CD4-positive, CD25-positive, alpha-beta regulatory T cell (primary cell): ENCODE measurements around the gene EFEMP2. TPM values are rescaled to one million over a fixed set of nuclear protein-coding genes. Genes with fewer than 3 reads are reported as not detected.
A peak's percentile ranks its signal among the peaks of the same experiment; 100 is the strongest.

ENCODE experiments used
- ATAC-seq, 2 donors: fragments of 150-1000 bp; cut with Tn5 transposase; one replicate each; pipeline ENCODE4 v1.10.0; 2021; ENCODE audit warnings: low read depth in 2 of 2, moderate number of reproducible peaks in 2 of 2, moderate library complexity in 1 of 2
- DNase-seq, 3 donors: peaks; one replicate each; pipeline versions ENCODE4 v3.0.0 to v3.0.0-alpha.2; 2012 to 2022; ENCODE audit warnings: mixed read lengths in 1 of 3
- H3K27ac ChIP-seq: one replicate; pipeline ENCODE4 v1.7.0; 2013; ENCODE audit warnings: mild to moderate bottlenecking, low read length; ENCODE audit not compliant: insufficient read depth, poor library complexity, severe bottlenecking
- H3K27me3 ChIP-seq: one replicate; pipeline ENCODE4 v1.7.0; 2013; ENCODE audit warnings: low read length; ENCODE audit not compliant: control insufficient read depth, insufficient read depth
- H3K36me3 ChIP-seq: one replicate; pipeline ENCODE4 v1.7.0; 2013; ENCODE audit warnings: mild to moderate bottlenecking, low read length, moderate library complexity; ENCODE audit not compliant: control insufficient read depth, insufficient read depth
- H3K4me1 ChIP-seq: 2 replicates; pipeline ENCODE4 v1.7.0; 2013; ENCODE audit warnings: mild to moderate bottlenecking, low read length; ENCODE audit not compliant: insufficient read depth, control insufficient read depth, poor library complexity, severe bottlenecking
- H3K4me3 ChIP-seq: one replicate; pipeline ENCODE4 v1.7.0; 2013; ENCODE audit warnings: low read depth, mild to moderate bottlenecking, low read length, moderate library complexity
- H3K9me3 ChIP-seq, 2 experiments: 1 replicate in 1 of 2; 2 replicates in 1 of 2; pipeline ENCODE4 v1.7.0; 2013; ENCODE audit warnings: low read length in 2 of 2, mild to moderate bottlenecking in 1 of 2, moderate library complexity in 1 of 2; ENCODE audit not compliant: control insufficient read depth in 2 of 2
- H3K27ac Mint-ChIP-seq, 3 donors: one replicate each; pipeline ENCODE4 v1.8.0; 2020 to 2022; ENCODE audit warnings: mild to moderate bottlenecking in 3 of 3, mixed read lengths in 3 of 3, moderate library complexity in 2 of 3
- H3K27me3 Mint-ChIP-seq: one replicate; pipeline ENCODE4 v1.8.0; 2022; ENCODE audit warnings: mild to moderate bottlenecking, mixed read lengths
- H3K36me3 Mint-ChIP-seq: one replicate; pipeline ENCODE4 v1.8.0; 2020; ENCODE audit warnings: mixed read lengths
- H3K4me1 Mint-ChIP-seq, 4 donors: one replicate each; pipeline ENCODE4 v1.8.0; 2020 to 2022; ENCODE audit warnings: mixed read lengths in 4 of 4, mild to moderate bottlenecking in 1 of 4
- H3K4me3 Mint-ChIP-seq, 4 donors: one replicate each; pipeline ENCODE4 v1.8.0; 2020 to 2022; ENCODE audit warnings: mild to moderate bottlenecking in 4 of 4, mixed read lengths in 4 of 4, moderate library complexity in 3 of 4
- H3K9me3 Mint-ChIP-seq, 7 donors: one replicate each; pipeline ENCODE4 v1.8.0; 2020 to 2022; ENCODE audit warnings: mixed read lengths in 7 of 7, mild to moderate bottlenecking in 3 of 7, moderate library complexity in 2 of 7
- polyA plus RNA-seq, 4 donors: library from polyadenylated mRNA; unstranded; fragments of 300-500 nt; fragmentation: Illumina TruSeq; gene quantifications; one replicate each; pipeline ENCODE4 v1.2.3, GENCODE V29; 2021
- total RNA-seq: library from RNA; stranded (reverse); gene quantifications from one replicate; pipeline ENCODE4 v1.2.3, GENCODE V29; 2022

EFEMP2 gene
- total and polyA plus RNA-seq, 5 donors from 2014 or later, result 0.21 to 5.8 (median 0.32) TPM

GRCh38 chr11:65899356-65900124 lies 26.9 kb upstream of the EFEMP2 start:
- no peaks in the 10 kb centered on the region for H3K36me3 Mint-ChIP-seq
- Histone ChIP-seq H3K27me3 (peaks cover 3% of the 10 kb centered on the region), H3K4me1 (peaks cover 22% of the 10 kb centered on the region), H3K27ac (peak overlapping the region; percentile 33), H3K36me3 (no peaks in the 10 kb centered on the region), H3K4me3 (no peak overlapping the region), H3K9me3 (no peaks in the 10 kb centered on the region)
- peaks cover 0 to 2% (median 0%) of the 10 kb centered on the region in 7 donors for H3K9me3 Mint-ChIP-seq
- DNase-seq (peak in 2 of 3 donors; percentile 51 to 63), ATAC-seq (no peak)
- peak overlapping the region in 2 of 4 donors; percentile 32 to 71 for H3K4me3 Mint-ChIP-seq
- no peak overlapping the region for H3K27ac Mint-ChIP-seq
- peaks cover 29% of the 10 kb centered on the region for H3K27me3 Mint-ChIP-seq
- H3K4me1 Mint-ChIP-seq, result peaks cover 0 to 19% (median 5%) of the 10 kb centered on the region in 4 donors

- DNase-seq, result no peak
- Mint-ChIP-seq H3K36me3 (no peaks in the 10 kb centered on the region), H3K27me3 (peaks cover 26% of the 10 kb centered on the region), H3K4me3 (peak overlapping the region; percentile 67 to 93 (median 73)), H3K27ac (no peak overlapping the region), H3K9me3 (peaks cover 0 to 2% (median 0%) of the 10 kb centered on the region in 7 donors), H3K4me1 (peaks cover 0 to 26% (median 10%) of the 10 kb centered on the region in 4 donors)
- no peak overlapping the region for H3K27ac ChIP-seq
- H3K4me3 ChIP-seq, result no peak overlapping the region
- ATAC-seq, result no peak
- no peaks in the 10 kb centered on the region for H3K9me3 ChIP-seq
- no peaks in the 10 kb centered on the region for H3K36me3 ChIP-seq
- H3K27me3 ChIP-seq, result peaks cover 3% of the 10 kb centered on the region
- peaks cover 29% of the 10 kb centered on the region for H3K4me1 ChIP-seq
Measured at GRCh38 chr11:65898656-65899355, 26.2 kb upstream of the EFEMP2 start.

GRCh38 chr11:65897020-65897471 lies 24.4 kb upstream of the EFEMP2 start:
- Mint-ChIP-seq H3K9me3 (peaks cover 0 to 2% (median 0%) of the 10 kb centered on the region in 7 donors), H3K4me1 (peaks cover 0 to 42% (median 22%) of the 10 kb centered on the region in 4 donors), H3K27ac (peak overlapping the region in 1 of 3 donors; percentile 48), H3K36me3 (no peaks in the 10 kb centered on the region), H3K27me3 (peaks cover 14% of the 10 kb centered on the region), H3K4me3 (peak overlapping the region in 1 of 4 donors; percentile 73)
- Histone ChIP-seq H3K4me3 (no peak overlapping the region), H3K4me1 (peaks cover 46% of the 10 kb centered on the region), H3K9me3 (no peaks in the 10 kb centered on the region), H3K27ac (no peak overlapping the region), H3K36me3 (no peaks in the 10 kb centered on the region), H3K27me3 (no peaks in the 10 kb centered on the region)
- DNase-seq, result no peak
- ATAC-seq, result no peak

GRCh38 chr11:65896034-65896999 lies 23.7 kb upstream of the EFEMP2 start:
- Histone ChIP-seq H3K4me1 (peaks cover 54% of the 10 kb centered on the region), H3K9me3 (no peaks in the 10 kb centered on the region), H3K36me3 (no peaks in the 10 kb centered on the region), H3K27ac (no peak overlapping the region), H3K27me3 (no peaks in the 10 kb centered on the region), H3K4me3 (no peak overlapping the region)
- Mint-ChIP-seq H3K4me1 (peaks cover 0 to 46% (median 24%) of the 10 kb centered on the region in 4 donors), H3K36me3 (no peaks in the 10 kb centered on the region), H3K4me3 (peak overlapping the region in 3 of 4 donors; percentile 22 to 76 (median 73)), H3K27me3 (peaks cover 11% of the 10 kb centered on the region), H3K27ac (peak overlapping the region in 1 of 3 donors; percentile 9), H3K9me3 (peaks cover 0 to 2% (median 0%) of the 10 kb centered on the region in 7 donors)
- ATAC-seq (no peak), DNase-seq (no peak)

GRCh38 chr11:65895482-65895981 lies 22.9 kb upstream of the EFEMP2 start:
- Mint-ChIP-seq H3K4me3 (peak overlapping the region in 3 of 4 donors; percentile 24 to 62 (median 58)), H3K36me3 (no peaks in the 10 kb centered on the region), H3K27ac (peak overlapping the region in 1 of 3 donors; percentile 9), H3K27me3 (peaks cover 8% of the 10 kb centered on the region), H3K4me1 (peaks cover 0 to 41% (median 21%) of the 10 kb centered on the region in 4 donors), H3K9me3 (peaks cover 0 to 2% (median 0%) of the 10 kb centered on the region in 7 donors)
- DNase-seq (no peak), ATAC-seq (no peak)
- Histone ChIP-seq H3K9me3 (no peaks in the 10 kb centered on the region), H3K27ac (no peak overlapping the region), H3K4me3 (no peak overlapping the region), H3K27me3 (no peaks in the 10 kb centered on the region), H3K36me3 (no peaks in the 10 kb centered on the region), H3K4me1 (peaks cover 57% of the 10 kb centered on the region)

GRCh38 chr11:65894034-65894591 lies 21.5 kb upstream of the EFEMP2 start:
- H3K4me1 ChIP-seq, result peaks cover 56% of the 10 kb centered on the region
- ATAC-seq, result no peak
- H3K4me1 Mint-ChIP-seq, result peaks cover 13 to 51% (median 31%) of the 10 kb centered on the region in 4 donors

More at GRCh38 chr11:65894034-65894591, 21.5 kb upstream of the EFEMP2 start:
- H3K36me3 ChIP-seq, result no peaks in the 10 kb centered on the region
- Mint-ChIP-seq H3K36me3 (no peaks in the 10 kb centered on the region), H3K9me3 (peaks cover 0 to 2% (median 0%) of the 10 kb centered on the region in 7 donors), H3K27ac (peak overlapping the region; percentile 74 to 92 (median 90)), H3K4me3 (peak overlapping the region; percentile 82 to 96 (median 90)), H3K27me3 (peaks cover 11% of the 10 kb centered on the region)
- H3K4me3 ChIP-seq, result peak overlapping the region; percentile 57
- no peaks in the 10 kb centered on the region for H3K27me3 ChIP-seq
- DNase-seq, result peak in 1 of 3 donors; percentile 66
- H3K27ac ChIP-seq, result peak overlapping the region; percentile 97
- no peaks in the 10 kb centered on the region for H3K9me3 ChIP-seq
